HG03196 (cell line): Measurements from ENCODE around the gene CMTR1.

Experiments used
- ATAC-seq: cut with Tn5 transposase; IDR thresholded peaks from one replicate; pipeline ENCODE4 v1.9.1; 2021; ENCODE audit not compliant: unreplicated experiment

The CMTR1 gene

GRCh38 chr6:37528541-37528940, 95.5 kb downstream of the CMTR1 start:
- ATAC-seq: no peak

- no peak for ATAC-seq
Measured at GRCh38 chr6:37530297-37530696, 97.3 kb downstream of the CMTR1 start.

- no peak for ATAC-seq
Measured at GRCh38 chr6:37531026-37531425, 98.0 kb downstream of the CMTR1 start.
